Neural cell (in vitro differentiated cells): ENCODE data around the gene MARVELD2. TPM values are rescaled to one million over a fixed set of nuclear protein-coding genes. Genes with fewer than 3 reads are reported as not detected.

Experiments used
- H2AFZ ChIP-seq: fragments of 200-600, 300-800 bp; sonication (generic), shearing (Covaris generic); 2 replicates; pipeline ENCODE4 v1.6.0; 2014; ENCODE audit warnings: low read depth, mild to moderate bottlenecking, antibody characterized with exemption, low read length, moderate library complexity
- H3F3A ChIP-seq: fragments of 200-600 bp; shearing (Covaris generic); 2 replicates; pipeline ENCODE4 v1.6.1; 2016; ENCODE audit warnings: mild to moderate bottlenecking, moderate library complexity, mixed read lengths, antibody characterized with exemption, low read length; ENCODE audit not compliant: insufficient read depth, poor library complexity, severe bottlenecking
- H3K27ac ChIP-seq: fragments of 200-600, 300-800 bp; sonication (generic), shearing (Covaris generic); 2 replicates; pipeline ENCODE4 v1.5.1; 2014; ENCODE audit warnings: mild to moderate bottlenecking, low read length, moderate library complexity
- H3K27me3 ChIP-seq: fragments of 300-800, 200-600 bp; sonication (generic), shearing (Covaris generic); 2 replicates; pipeline ENCODE4 v1.6.0; 2014; ENCODE audit warnings: mild to moderate bottlenecking, low read depth, low read length, moderate library complexity; ENCODE audit not compliant: insufficient read depth
- H3K36me3 ChIP-seq: fragments of 300-800, 200-600 bp; sonication (generic), shearing (Covaris generic); 2 replicates; pipeline ENCODE4 v1.5.1; 2014; ENCODE audit warnings: mild to moderate bottlenecking, antibody characterized with exemption, low read length, moderate library complexity; ENCODE audit not compliant: insufficient read depth
- H3K4me2 ChIP-seq: fragments of 300-800, 200-600 bp; sonication (generic), shearing (Covaris generic); 2 replicates; pipeline ENCODE4 v1.6.0; 2014; ENCODE audit warnings: mild to moderate bottlenecking, low read length
- H3K4me3 ChIP-seq: fragments of 300-800, 200-600 bp; sonication (generic), shearing (Covaris generic); 2 replicates; pipeline ENCODE4 v1.5.1; 2014; ENCODE audit warnings: mild to moderate bottlenecking, low read length, moderate library complexity
- H3K79me2 ChIP-seq: fragments of 200-600 bp; shearing (Covaris generic); replicated peaks from 2 replicates; pipeline ENCODE4 v1.6.0; 2014; ENCODE audit warnings: mild to moderate bottlenecking, low read length, moderate library complexity; ENCODE audit not compliant: insufficient read depth
- H3K9ac ChIP-seq: fragments of 300-800, 200-600 bp; sonication (generic), shearing (Covaris generic); 2 replicates; pipeline ENCODE4 v1.6.1; 2016; ENCODE audit warnings: mild to moderate bottlenecking, low read length, mixed read lengths
- H3K9me2 ChIP-seq: fragments of 200-600 bp; shearing (Covaris generic); 2 replicates; pipeline ENCODE4 v1.6.1; 2016; ENCODE audit warnings: mild to moderate bottlenecking, low read length, mixed read lengths; ENCODE audit not compliant: insufficient read depth
- H3K9me3 ChIP-seq: fragments of 200-600, 300-800 bp; sonication (generic), shearing (Covaris generic); 2 replicates; pipeline ENCODE4 v1.6.1; 2016; ENCODE audit warnings: mild to moderate bottlenecking, mixed run types, low read length, moderate library complexity, mixed read lengths
- H4K20me1 ChIP-seq: fragments of 200-600 bp; shearing (Covaris generic); 2 replicates; pipeline ENCODE4 v1.6.1; 2016; ENCODE audit warnings: mild to moderate bottlenecking, mixed run types; ENCODE audit not compliant: insufficient read depth
- EP300 ChIP-seq: fragments of 450-650 bp; conservative IDR thresholded peaks from 2 replicates; pipeline ENCODE4 v1.6.1; 2014; ENCODE audit warnings: antibody characterized with exemption, mild to moderate bottlenecking, moderate library complexity; ENCODE audit not compliant: poor library complexity, severe bottlenecking
- EZH2 ChIP-seq: fragments of 200-600, 300-800 bp; shearing (Covaris generic), sonication (generic); IDR thresholded peaks from 2 replicates; pipeline ENCODE4 v1.6.1; 2014; ENCODE audit warnings: antibody characterized with exemption, low read length, borderline replicate concordance, mild to moderate bottlenecking; ENCODE audit not compliant: insufficient read depth, poor library complexity, severe bottlenecking
- POLR2AphosphoS5 ChIP-seq: IDR thresholded peaks from 2 replicates; pipeline ENCODE4 v1.6.1; 2012
- RAD21 ChIP-seq: fragments of 450-650 bp; conservative IDR thresholded peaks from 2 replicates; pipeline ENCODE4 v1.6.1; 2014; ENCODE audit warnings: antibody characterized with exemption, mild to moderate bottlenecking, moderate library complexity
- SMC3 ChIP-seq: fragments of 450-650 bp; conservative IDR thresholded peaks from 2 replicates; pipeline ENCODE4 v1.6.1; 2014; ENCODE audit warnings: antibody characterized with exemption, mild to moderate bottlenecking, moderate library complexity; ENCODE audit not compliant: poor library complexity
- polyA minus RNA-seq: library from RNA; depleted of rRNA, polyadenylated mRNA; stranded (reverse); fragments of >200 nt; gene quantifications from 2 replicates; pipeline ENCODE4 v1.2.3, GENCODE V29; 2014
- polyA plus RNA-seq: library from polyadenylated mRNA; depleted of rRNA; stranded (reverse); fragments of >200 nt; gene quantifications from 2 replicates; pipeline ENCODE4 v1.2.3, GENCODE V29; 2014
- TF ChIP-seq, protein P1 (sequence below): fragments of 450-650 bp; IDR thresholded peaks from 2 replicates; pipeline ENCODE4 v1.5.1; 2014; ENCODE audit warnings: antibody characterized with exemption, mild to moderate bottlenecking, moderate library complexity; ENCODE audit not compliant: poor library complexity, severe bottlenecking
- TF ChIP-seq, protein P2 (sequence below): IDR thresholded peaks from 2 replicates; pipeline ENCODE4 v1.6.1; 2012; ENCODE audit warnings: borderline replicate concordance

Gene MARVELD2, protein sequence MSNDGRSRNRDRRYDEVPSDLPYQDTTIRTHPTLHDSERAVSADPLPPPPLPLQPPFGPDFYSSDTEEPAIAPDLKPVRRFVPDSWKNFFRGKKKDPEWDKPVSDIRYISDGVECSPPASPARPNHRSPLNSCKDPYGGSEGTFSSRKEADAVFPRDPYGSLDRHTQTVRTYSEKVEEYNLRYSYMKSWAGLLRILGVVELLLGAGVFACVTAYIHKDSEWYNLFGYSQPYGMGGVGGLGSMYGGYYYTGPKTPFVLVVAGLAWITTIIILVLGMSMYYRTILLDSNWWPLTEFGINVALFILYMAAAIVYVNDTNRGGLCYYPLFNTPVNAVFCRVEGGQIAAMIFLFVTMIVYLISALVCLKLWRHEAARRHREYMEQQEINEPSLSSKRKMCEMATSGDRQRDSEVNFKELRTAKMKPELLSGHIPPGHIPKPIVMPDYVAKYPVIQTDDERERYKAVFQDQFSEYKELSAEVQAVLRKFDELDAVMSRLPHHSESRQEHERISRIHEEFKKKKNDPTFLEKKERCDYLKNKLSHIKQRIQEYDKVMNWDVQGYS
- polyA plus RNA-seq (0.56 TPM in 1 of 2 replicates, not detected in the other), polyA minus RNA-seq (0.23 TPM in 1 of 2 replicates, not detected in the other)

DNA sequence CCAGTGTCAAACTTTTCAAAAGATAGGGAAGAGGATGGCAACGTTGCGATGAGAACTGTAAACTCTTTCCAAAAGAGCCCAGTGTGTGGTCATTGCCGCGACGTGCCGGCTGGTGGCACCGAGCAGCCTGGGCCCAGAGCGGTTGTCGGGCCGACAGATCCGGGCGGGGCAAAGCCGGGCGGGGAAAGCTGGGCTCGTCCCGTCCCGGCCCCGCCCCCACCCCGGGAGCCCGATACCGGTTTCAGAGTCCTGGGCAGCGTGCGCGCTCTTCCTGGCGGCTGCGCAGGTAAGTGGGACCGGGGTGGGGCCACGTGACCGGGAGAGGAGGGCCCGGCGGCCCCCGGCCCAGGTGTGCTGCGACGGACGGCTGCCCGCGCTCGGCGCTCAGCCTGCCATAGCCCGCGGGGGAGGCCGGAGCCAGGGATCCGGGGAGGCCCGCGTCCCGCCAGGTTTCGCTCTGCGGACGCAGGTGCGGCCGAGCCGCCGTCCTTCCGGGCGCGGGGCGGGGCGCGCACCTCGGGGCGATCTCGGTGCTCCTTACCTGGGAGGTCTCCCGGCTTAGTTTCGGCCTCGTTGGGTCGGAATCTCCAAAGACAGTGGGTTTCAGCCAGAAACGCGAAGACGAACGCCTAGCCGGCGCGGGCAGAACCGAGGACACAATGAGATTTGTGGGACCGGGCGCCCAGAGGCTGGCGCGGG, at the start of gene MARVELD2:
MARVELD2 (plus strand) TSS at position 232 of the 699 bp plus-strand sequence. CDS start 4,270 bp downstream, outside the sequence.
- no peaks in the 10 kb centered on the region for H3F3A ChIP-seq
- peaks cover 9% of the 10 kb centered on the region for H3K36me3 ChIP-seq
- no peak within 1 kb of the TSS for H2AFZ ChIP-seq
- H3K4me3 ChIP-seq: no peak within 1 kb of the TSS
- H3K27ac ChIP-seq: no peak within 1 kb of the TSS
- peaks cover 25% of the 10 kb centered on the region for H3K27me3 ChIP-seq
- H3K4me2 ChIP-seq: no peak within 1 kb of the TSS
- no peaks in the 10 kb centered on the region for H3K9me3 ChIP-seq
- H3K79me2 ChIP-seq: no peaks in the 10 kb centered on the region
- TF ChIP-seq SMC3: no peak
- TF ChIP-seq, protein P1, sequence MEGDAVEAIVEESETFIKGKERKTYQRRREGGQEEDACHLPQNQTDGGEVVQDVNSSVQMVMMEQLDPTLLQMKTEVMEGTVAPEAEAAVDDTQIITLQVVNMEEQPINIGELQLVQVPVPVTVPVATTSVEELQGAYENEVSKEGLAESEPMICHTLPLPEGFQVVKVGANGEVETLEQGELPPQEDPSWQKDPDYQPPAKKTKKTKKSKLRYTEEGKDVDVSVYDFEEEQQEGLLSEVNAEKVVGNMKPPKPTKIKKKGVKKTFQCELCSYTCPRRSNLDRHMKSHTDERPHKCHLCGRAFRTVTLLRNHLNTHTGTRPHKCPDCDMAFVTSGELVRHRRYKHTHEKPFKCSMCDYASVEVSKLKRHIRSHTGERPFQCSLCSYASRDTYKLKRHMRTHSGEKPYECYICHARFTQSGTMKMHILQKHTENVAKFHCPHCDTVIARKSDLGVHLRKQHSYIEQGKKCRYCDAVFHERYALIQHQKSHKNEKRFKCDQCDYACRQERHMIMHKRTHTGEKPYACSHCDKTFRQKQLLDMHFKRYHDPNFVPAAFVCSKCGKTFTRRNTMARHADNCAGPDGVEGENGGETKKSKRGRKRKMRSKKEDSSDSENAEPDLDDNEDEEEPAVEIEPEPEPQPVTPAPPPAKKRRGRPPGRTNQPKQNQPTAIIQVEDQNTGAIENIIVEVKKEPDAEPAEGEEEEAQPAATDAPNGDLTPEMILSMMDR: no peak
- no peak for TF ChIP-seq POLR2AphosphoS5
- no peak for TF ChIP-seq EP300
- no peak for TF ChIP-seq EZH2
- no peak for TF ChIP-seq RAD21
- H4K20me1 ChIP-seq: no peaks in the 10 kb centered on the region
- no peaks in the 10 kb centered on the region for H3K9me2 ChIP-seq
- H3K9ac ChIP-seq: no peak within 1 kb of the TSS

DNA sequence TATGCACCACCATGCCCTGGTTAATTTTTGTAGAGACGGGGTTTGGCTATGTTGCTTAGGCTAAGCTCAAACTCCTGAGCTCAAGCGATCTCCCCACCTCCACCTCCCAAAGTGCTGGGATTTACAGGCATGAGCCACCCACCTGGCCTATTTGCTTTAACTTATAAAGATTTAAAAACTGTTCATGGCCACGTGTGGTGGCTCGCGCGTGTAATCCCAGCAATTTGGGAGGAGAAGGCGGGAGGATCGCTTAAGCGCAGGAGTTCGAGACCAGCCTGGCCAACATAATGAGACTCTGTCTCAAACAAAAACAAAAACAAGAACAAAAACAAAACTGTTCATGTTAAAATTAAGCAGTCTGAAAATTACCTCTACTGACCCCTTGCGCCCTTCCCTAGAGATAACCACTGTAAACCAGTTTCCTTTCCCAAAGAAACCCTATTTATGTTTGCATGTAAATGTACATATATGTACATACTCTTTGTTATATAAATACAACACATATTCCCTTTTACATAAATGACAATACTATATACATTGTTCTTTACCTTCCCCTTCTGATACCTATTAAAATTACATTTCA, 47.1 kb upstream of the MARVELD2 start:
- no peaks in the 10 kb centered on the region for H3K36me3 ChIP-seq
- no peaks in the 10 kb centered on the region for H3K9me3 ChIP-seq
- H3K27ac ChIP-seq: peak overlapping the region; percentile 92
- H3K4me2 ChIP-seq: peak overlapping the region; percentile 81
- peaks cover 52% of the 10 kb centered on the region for H3K79me2 ChIP-seq
- H3K4me3 ChIP-seq: peak overlapping the region; percentile 92
- TF ChIP-seq, protein P2, sequence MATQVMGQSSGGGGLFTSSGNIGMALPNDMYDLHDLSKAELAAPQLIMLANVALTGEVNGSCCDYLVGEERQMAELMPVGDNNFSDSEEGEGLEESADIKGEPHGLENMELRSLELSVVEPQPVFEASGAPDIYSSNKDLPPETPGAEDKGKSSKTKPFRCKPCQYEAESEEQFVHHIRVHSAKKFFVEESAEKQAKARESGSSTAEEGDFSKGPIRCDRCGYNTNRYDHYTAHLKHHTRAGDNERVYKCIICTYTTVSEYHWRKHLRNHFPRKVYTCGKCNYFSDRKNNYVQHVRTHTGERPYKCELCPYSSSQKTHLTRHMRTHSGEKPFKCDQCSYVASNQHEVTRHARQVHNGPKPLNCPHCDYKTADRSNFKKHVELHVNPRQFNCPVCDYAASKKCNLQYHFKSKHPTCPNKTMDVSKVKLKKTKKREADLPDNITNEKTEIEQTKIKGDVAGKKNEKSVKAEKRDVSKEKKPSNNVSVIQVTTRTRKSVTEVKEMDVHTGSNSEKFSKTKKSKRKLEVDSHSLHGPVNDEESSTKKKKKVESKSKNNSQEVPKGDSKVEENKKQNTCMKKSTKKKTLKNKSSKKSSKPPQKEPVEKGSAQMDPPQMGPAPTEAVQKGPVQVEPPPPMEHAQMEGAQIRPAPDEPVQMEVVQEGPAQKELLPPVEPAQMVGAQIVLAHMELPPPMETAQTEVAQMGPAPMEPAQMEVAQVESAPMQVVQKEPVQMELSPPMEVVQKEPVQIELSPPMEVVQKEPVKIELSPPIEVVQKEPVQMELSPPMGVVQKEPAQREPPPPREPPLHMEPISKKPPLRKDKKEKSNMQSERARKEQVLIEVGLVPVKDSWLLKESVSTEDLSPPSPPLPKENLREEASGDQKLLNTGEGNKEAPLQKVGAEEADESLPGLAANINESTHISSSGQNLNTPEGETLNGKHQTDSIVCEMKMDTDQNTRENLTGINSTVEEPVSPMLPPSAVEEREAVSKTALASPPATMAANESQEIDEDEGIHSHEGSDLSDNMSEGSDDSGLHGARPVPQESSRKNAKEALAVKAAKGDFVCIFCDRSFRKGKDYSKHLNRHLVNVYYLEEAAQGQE: no peak
- TF ChIP-seq POLR2AphosphoS5 (no peak), RAD21 (no peak)
- H3K27me3 ChIP-seq: no peaks in the 10 kb centered on the region
- no peaks in the 10 kb centered on the region for H4K20me1 ChIP-seq
- no peak overlapping the region for H2AFZ ChIP-seq
- peak overlapping the region; percentile 87 for H3K9ac ChIP-seq
- H3F3A ChIP-seq: no peaks in the 10 kb centered on the region
- no peaks in the 10 kb centered on the region for H3K9me2 ChIP-seq
